Inferior parietal cortex (tissue), 1 donor: ENCODE data around the gene ADAMTS5.

Source experiments
- DNase-seq: peaks from one replicate; pipeline ENCODE4 v3.0.0-alpha.2; 2016; ENCODE audit errors: extremely low spot score

The ADAMTS5 gene

GRCh38 chr21:26948194-26948593, 18.7 kb downstream of the ADAMTS5 start:
- no peak for DNase-seq

GRCh38 chr21:26946744-26947446, 20.0 kb downstream of the ADAMTS5 start:
- DNase-seq: no peak

GRCh38 chr21:26945916-26946675, 20.8 kb downstream of the ADAMTS5 start:
- no peak for DNase-seq

GRCh38 chr21:26943921-26944320, 23.0 kb downstream of the ADAMTS5 start:
- DNase-seq: no peak

- DNase-seq: no peak
Observed at GRCh38 chr21:26941421-26941820, 25.5 kb downstream of the ADAMTS5 start.

GRCh38 chr21:26939601-26940111, 27.2 kb downstream of the ADAMTS5 start:
- DNase-seq: no peak

GRCh38 chr21:26936641-26937040, 30.2 kb downstream of the ADAMTS5 start:
- no peak for DNase-seq

- DNase-seq: no peak
Observed at GRCh38 chr21:26935977-26936376, 30.9 kb downstream of the ADAMTS5 start.

- no peak for DNase-seq
Observed at GRCh38 chr21:26934383-26934782, 32.5 kb downstream of the ADAMTS5 start.

- DNase-seq: no peak
Observed at GRCh38 chr21:26933448-26933847, 33.4 kb downstream of the ADAMTS5 start.

- no peak for DNase-seq
Observed at GRCh38 chr21:26925636-26926035, 41.3 kb downstream of the ADAMTS5 start.

- DNase-seq: no peak
Observed at GRCh38 chr21:26925122-26925521, 41.8 kb downstream of the ADAMTS5 start.

GRCh38 chr21:26923986-26924385, 42.9 kb downstream of the ADAMTS5 start:
- no peak for DNase-seq

GRCh38 chr21:26920055-26920454, 46.8 kb downstream of the ADAMTS5 start:
- no peak for DNase-seq

GRCh38 chr21:26918323-26919079, 48.4 kb downstream of the ADAMTS5 start:
- DNase-seq: no peak

- no peak for DNase-seq
Observed at GRCh38 chr21:26916799-26917198, 50.1 kb downstream of the ADAMTS5 start.

- DNase-seq: no peak
Observed at GRCh38 chr21:26914557-26914956, 52.3 kb downstream of the ADAMTS5 start.

GRCh38 chr21:26912466-26912865, 54.4 kb downstream of the ADAMTS5 start:
- no peak for DNase-seq

GRCh38 chr21:26909972-26910371, 56.9 kb downstream of the ADAMTS5 start:
- DNase-seq: no peak

- DNase-seq: no peak
Observed at GRCh38 chr21:26900980-26901379, 65.9 kb downstream of the ADAMTS5 start.

GRCh38 chr21:26892151-26892550, 74.7 kb downstream of the ADAMTS5 start:
- no peak for DNase-seq

- DNase-seq: no peak
Observed at GRCh38 chr21:26888931-26889330, 78.0 kb downstream of the ADAMTS5 start.
